Body of pancreas (tissue), 4 donors: ENCODE data around the gene NXNL1.

Source experiments
- CTCF ChIP-seq, 7 experiments: fragments of 450-650 bp in 4 of 7; fragments of 200-600 bp in 3 of 7; sonication (generic) in 3 of 7; IDR thresholded peaks; one replicate each; pipeline ENCODE4 v1.5.1; 2016 to 2019; ENCODE audit warnings: antibody characterized with exemption in 7 of 7
- POLR2A ChIP-seq, 3 donors: fragments of 450-650 bp; IDR thresholded peaks; one replicate each; pipeline ENCODE4 v1.6.1; 2016; ENCODE audit warnings: antibody characterized with exemption in 3 of 3, mild to moderate bottlenecking in 2 of 3

DNA sequence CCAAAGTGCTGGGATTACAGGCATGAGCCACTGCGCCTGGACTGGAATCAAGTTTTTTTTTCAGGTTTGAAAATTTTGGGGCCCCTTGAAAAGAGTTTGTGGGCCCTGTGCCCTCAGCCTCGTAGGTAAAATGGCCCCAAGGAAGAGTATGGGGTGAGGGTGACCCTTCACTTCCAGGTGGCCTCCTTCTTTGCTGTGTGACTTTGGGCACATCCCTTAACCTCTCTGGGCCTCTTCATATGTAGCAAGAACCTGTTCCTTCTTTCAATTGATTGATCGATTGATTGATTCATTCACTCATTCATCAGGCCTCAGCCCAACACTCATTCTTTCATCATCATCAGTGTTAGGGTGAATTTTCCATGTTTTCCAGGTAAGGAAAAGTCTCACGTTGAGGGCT, 8.9 kb downstream of the NXNL1 start:
- TF ChIP-seq CTCF (IDR thresholded peaks at IDR 0.05) (no peak), POLR2A (IDR thresholded peaks at IDR 0.05) (no peak)
